B cell (primary cell): ENCODE results near the gene HAT1. TPM values are rescaled to one million over a fixed set of nuclear protein-coding genes. Genes with fewer than 3 reads are reported as not detected.

Experiments used
- ATAC-seq: fragments of 200-7000 bp; cut with Tn5 transposase; one replicate; pipeline ENCODE4 v1.10.0; 2021; ENCODE audit warnings: low read depth, mild to moderate bottlenecking, moderate number of reproducible peaks, moderate library complexity
- CTCF ChIA-PET: fragments of 350-600 bp; sonication (Branson Sonifier 250); formaldehyde crosslinking; loops from one replicate; lab custom pipeline; 2021; ENCODE audit warnings: antibody characterized with exemption, inconsistent platforms; lab: Charles Lee
- POLR2A ChIA-PET: fragments of 350-600 bp; sonication (Branson Sonifier 250); formaldehyde crosslinking; loops from one replicate; lab custom pipeline; 2021; ENCODE audit warnings: antibody characterized with exemption; lab: Charles Lee
- DNase-seq: peaks from one replicate; pipeline ENCODE4 v3.0.0; 2013
- H2AFZ ChIP-seq: 2 replicates; pipeline ENCODE4 v1.6.1; 2012; ENCODE audit warnings: mild to moderate bottlenecking, low read depth, low read length; ENCODE audit not compliant: insufficient read depth, poor library complexity, severe bottlenecking
- H3K27ac ChIP-seq, 2 donors: 1 replicate in 1 of 2; 2 replicates in 1 of 2; pipeline ENCODE4 v1.5.1; 2012 to 2013; ENCODE audit warnings: low read length in 2 of 2, mild to moderate bottlenecking in 2 of 2, moderate library complexity in 1 of 2
- H3K27me3 ChIP-seq, 4 experiments: fragments of 200-600 bp in 1 of 4; sonication (generic) in 1 of 4; replicated peaks in 1 of 4; 1 replicate in 2 of 4; 2 replicates in 2 of 4; pipeline versions ENCODE4 v1.6.1 to v1.7.0; 2013 to 2016; ENCODE audit warnings: low read length in 3 of 4, mild to moderate bottlenecking in 2 of 4, mixed read lengths in 1 of 4, moderate library complexity in 1 of 4; ENCODE audit not compliant: insufficient read depth in 4 of 4, control insufficient read depth in 3 of 4; ENCODE audit errors: control extremely low read depth in 1 of 4
- H3K36me3 ChIP-seq, 2 experiments: replicated peaks in 1 of 2; 1 replicate in 1 of 2; 2 replicates in 1 of 2; pipeline versions ENCODE4 v1.6.1 to v1.7.1; 2013; ENCODE audit warnings: low read length in 1 of 2; ENCODE audit not compliant: insufficient read depth in 2 of 2, control insufficient read depth in 1 of 2; ENCODE audit errors: control extremely low read depth in 1 of 2, extremely low read depth in 1 of 2
- H3K4me1 ChIP-seq, 2 donors: fragments of 200-600 bp in 1 of 2; sonication (generic) in 1 of 2; 1 replicate in 1 of 2; 2 replicates in 1 of 2; pipeline versions ENCODE4 v1.5.1 to v1.6.1; 2013 to 2017; ENCODE audit warnings: low read length in 2 of 2; ENCODE audit not compliant: control insufficient read depth in 2 of 2, insufficient read depth in 2 of 2
- H3K4me2 ChIP-seq: replicated peaks from 2 replicates; pipeline ENCODE3; 2012; ENCODE audit warnings: mild to moderate bottlenecking, low read depth, low read length; ENCODE audit not compliant: poor library complexity, severe bottlenecking
- H3K4me3 ChIP-seq, 5 experiments: fragments of 200-600 bp in 1 of 5; sonication (generic) in 1 of 5; 1 replicate in 3 of 5; 2 replicates in 2 of 5; pipeline versions ENCODE4 v1.5.1 to v1.7.0; 2011 to 2016; ENCODE audit warnings: low read length in 4 of 5, mild to moderate bottlenecking in 4 of 5, low read depth in 2 of 5, control low read depth in 1 of 5, moderate library complexity in 1 of 5; ENCODE audit not compliant: insufficient read depth in 1 of 5; ENCODE audit errors: control extremely low read depth in 1 of 5, extremely low read depth in 1 of 5
- H3K79me2 ChIP-seq: fragments of 200-600 bp; sonication (generic); one replicate; pipeline ENCODE4 v1.6.0; 2016; ENCODE audit warnings: low read length; ENCODE audit not compliant: control insufficient read depth, insufficient read depth
- H3K9ac ChIP-seq: fragments of 200-600 bp; sonication (generic); 2 replicates; pipeline ENCODE4 v1.6.1; 2017; ENCODE audit warnings: mild to moderate bottlenecking, low read length, moderate library complexity
- H3K9me3 ChIP-seq, 3 donors: one replicate each; pipeline versions ENCODE4 v1.6.1 to v1.7.1; 2013; ENCODE audit warnings: low read length in 2 of 3; ENCODE audit not compliant: control insufficient read depth in 2 of 3, insufficient read depth in 1 of 3; ENCODE audit errors: control extremely low read depth in 1 of 3
- H4K20me1 ChIP-seq: 2 replicates; pipeline ENCODE4 v1.6.0; 2012; ENCODE audit warnings: mild to moderate bottlenecking, low read length; ENCODE audit not compliant: insufficient read depth, control insufficient read depth, poor library complexity, severe bottlenecking
- H3K27ac Mint-ChIP-seq: one replicate; pipeline ENCODE4 v1.8.0; 2021; ENCODE audit warnings: mixed read lengths
- H3K27me3 Mint-ChIP-seq: one replicate; pipeline ENCODE4 v1.8.0; 2021; ENCODE audit warnings: mixed read lengths
- H3K4me1 Mint-ChIP-seq: one replicate; pipeline ENCODE4 v1.8.0; 2021; ENCODE audit warnings: mixed read lengths
- H3K4me3 Mint-ChIP-seq: one replicate; pipeline ENCODE4 v1.8.0; 2021; ENCODE audit warnings: mixed read lengths
- H3K9me3 Mint-ChIP-seq: one replicate; pipeline ENCODE4 v1.8.0; 2022; ENCODE audit warnings: mixed read lengths; ENCODE audit not compliant: insufficient read depth
- CTCF ChIP-seq: fragments of 200-600 bp; IDR thresholded peaks from one replicate; pipeline ENCODE4 v1.8.0; 2022; ENCODE audit warnings: antibody characterized with exemption, mild to moderate bottlenecking
- EZH2 ChIP-seq: IDR thresholded peaks from 2 replicates; pipeline ENCODE4 v1.6.1; 2012; ENCODE audit warnings: borderline replicate concordance, low read depth, mild to moderate bottlenecking, moderate library complexity, low read length; ENCODE audit not compliant: insufficient read depth, poor library complexity, severe bottlenecking
- WGBS: methylation state at CpG from one replicate; pipeline ENCODE4 v1.1.5; 2013; ENCODE audit warnings: missing lambda C conversion rate; ENCODE audit not compliant: insufficient coverage; 5-methylcytosine and 5-hydroxymethylcytosine counted together
- intact Hi-C: fragments of 100-400 bp; cut with micrococcal nuclease; formaldehyde crosslinking; loops from one replicate; pipeline ENCODE4 v1.10.0; 2022
- polyA plus RNA-seq: library from polyadenylated mRNA; depleted of rRNA; stranded (reverse); fragments of >200 nt; gene quantifications from 2 replicates; pipeline ENCODE4 v1.2.3, GENCODE V29; 2012
- total RNA-seq, 2 donors: library from RNA; stranded (reverse); fragments of 120-200 nt in 1 of 2; gene quantifications; 1 replicate in 1 of 2; 2 replicates in 1 of 2; pipeline versions ENCODE4 v1.2.3 to v1.2.4, GENCODE V29; 2013 to 2022

The HAT1 gene
- total and polyA plus RNA-seq, 2 donors (not counting 1 experiment from before 2014, with no cell fraction given), result 12.0 to 25.1 TPM

GRCh38 chr2:171878481-171878993, 43.7 kb upstream of the HAT1 start:
- H3K27ac Mint-ChIP-seq, result no peak overlapping the region
- no peak overlapping the region for H3K4me3 Mint-ChIP-seq

GRCh38 chr2:171879865-171880264, 42.4 kb upstream of the HAT1 start:
- H3K36me3 ChIP-seq, result peaks cover 2 to 6% of the 10 kb centered on the region in 2 experiments

More at GRCh38 chr2:171878481-171878993, 43.7 kb upstream of the HAT1 start:
- H3K79me2 ChIP-seq, result peaks cover 3% of the 10 kb centered on the region
- no peak overlapping the region for H3K4me2 ChIP-seq
- 40% methylated on average over 1 of the region's 2 CpGs for WGBS
- no peak overlapping the region for H3K9ac ChIP-seq
- TF ChIP-seq CTCF (no peak), EZH2 (no peak)
- ChIA-PET CTCF (no interaction called here), POLR2A (no interaction called here)
- peaks cover 2 to 9% of the 10 kb centered on the region in 2 experiments for H3K36me3 ChIP-seq
- Mint-ChIP-seq H3K4me1 (peaks cover 11% of the 10 kb centered on the region), H3K9me3 (no peaks in the 10 kb centered on the region), H3K27me3 (no peaks in the 10 kb centered on the region)
- no peaks in the 10 kb centered on the region for H3K27me3 ChIP-seq
- no peak overlapping the region for H3K27ac ChIP-seq
- ATAC-seq (no peak), DNase-seq (no peak)
- H3K9me3 ChIP-seq, result peaks cover 0 to 10% (median 0%) of the 10 kb centered on the region in 3 donors
- no peak overlapping the region for H2AFZ ChIP-seq
- H4K20me1 ChIP-seq, result peaks cover 5% of the 10 kb centered on the region
- no peaks in the 10 kb centered on the region for H3K4me1 ChIP-seq
- H3K4me3 ChIP-seq, result no peak overlapping the region
- intact Hi-C loops, result no loop called here

More at GRCh38 chr2:171879865-171880264, 42.4 kb upstream of the HAT1 start:
- intact Hi-C loops, result no loop called here
- Mint-ChIP-seq H3K4me3 (no peak overlapping the region), H3K27me3 (no peaks in the 10 kb centered on the region), H3K4me1 (peaks cover 11% of the 10 kb centered on the region), H3K27ac (no peak overlapping the region), H3K9me3 (no peaks in the 10 kb centered on the region)
- no peaks in the 10 kb centered on the region for H3K27me3 ChIP-seq
- no CpG with 5 or more reads among the region's 1 CpG for WGBS
- ATAC-seq (no peak), DNase-seq (no peak)
- H3K27ac ChIP-seq, result no peak overlapping the region
- no peak for TF ChIP-seq CTCF
- TF ChIP-seq EZH2, result no peak
- no peak overlapping the region for H2AFZ ChIP-seq
- H3K79me2 ChIP-seq, result peaks cover 9% of the 10 kb centered on the region
- H3K9me3 ChIP-seq, result peaks cover 0 to 7% (median 0%) of the 10 kb centered on the region in 3 donors
- no peaks in the 10 kb centered on the region for H3K4me1 ChIP-seq
- H3K9ac ChIP-seq, result no peak overlapping the region
- ChIA-PET POLR2A (no interaction called here), CTCF (no interaction called here)
- H3K4me2 ChIP-seq, result no peak overlapping the region
- H3K4me3 ChIP-seq, result no peak overlapping the region
- peaks cover 5% of the 10 kb centered on the region for H4K20me1 ChIP-seq
